Stimulated activated CD4-positive, alpha-beta T cell treated with anti-CD3 and anti-CD28 coated beads, TNF-alpha, amount 100 ng/mL, for 4 hours (primary cell): Measurements from ENCODE around the gene SHF.
A peak's percentile ranks its signal among the peaks of the same experiment; 100 is the strongest.
"Not testable (repeated sequence)": the region's sequence is repeated elsewhere in the genome, so short reads cannot be mapped to it uniquely, and the experiment has no call there.

Source experiments
- DNase-seq, 3 experiments: peaks; one replicate each; pipeline ENCODE4 v3.0.0-alpha.2; 2020; ENCODE audit warnings: low read depth in 3 of 3

The SHF gene, protein sequence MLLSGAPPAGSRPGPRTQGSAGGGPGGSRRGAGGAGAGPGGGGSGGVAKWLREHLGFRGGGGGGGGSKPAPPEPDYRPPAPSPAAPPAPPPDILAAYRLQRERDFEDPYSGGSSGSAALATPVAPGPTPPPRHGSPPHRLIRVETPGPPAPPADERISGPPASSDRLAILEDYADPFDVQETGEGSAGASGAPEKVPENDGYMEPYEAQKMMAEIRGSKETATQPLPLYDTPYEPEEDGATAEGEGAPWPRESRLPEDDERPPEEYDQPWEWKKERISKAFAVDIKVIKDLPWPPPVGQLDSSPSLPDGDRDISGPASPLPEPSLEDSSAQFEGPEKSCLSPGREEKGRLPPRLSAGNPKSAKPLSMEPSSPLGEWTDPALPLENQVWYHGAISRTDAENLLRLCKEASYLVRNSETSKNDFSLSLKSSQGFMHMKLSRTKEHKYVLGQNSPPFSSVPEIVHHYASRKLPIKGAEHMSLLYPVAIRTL

DNA sequence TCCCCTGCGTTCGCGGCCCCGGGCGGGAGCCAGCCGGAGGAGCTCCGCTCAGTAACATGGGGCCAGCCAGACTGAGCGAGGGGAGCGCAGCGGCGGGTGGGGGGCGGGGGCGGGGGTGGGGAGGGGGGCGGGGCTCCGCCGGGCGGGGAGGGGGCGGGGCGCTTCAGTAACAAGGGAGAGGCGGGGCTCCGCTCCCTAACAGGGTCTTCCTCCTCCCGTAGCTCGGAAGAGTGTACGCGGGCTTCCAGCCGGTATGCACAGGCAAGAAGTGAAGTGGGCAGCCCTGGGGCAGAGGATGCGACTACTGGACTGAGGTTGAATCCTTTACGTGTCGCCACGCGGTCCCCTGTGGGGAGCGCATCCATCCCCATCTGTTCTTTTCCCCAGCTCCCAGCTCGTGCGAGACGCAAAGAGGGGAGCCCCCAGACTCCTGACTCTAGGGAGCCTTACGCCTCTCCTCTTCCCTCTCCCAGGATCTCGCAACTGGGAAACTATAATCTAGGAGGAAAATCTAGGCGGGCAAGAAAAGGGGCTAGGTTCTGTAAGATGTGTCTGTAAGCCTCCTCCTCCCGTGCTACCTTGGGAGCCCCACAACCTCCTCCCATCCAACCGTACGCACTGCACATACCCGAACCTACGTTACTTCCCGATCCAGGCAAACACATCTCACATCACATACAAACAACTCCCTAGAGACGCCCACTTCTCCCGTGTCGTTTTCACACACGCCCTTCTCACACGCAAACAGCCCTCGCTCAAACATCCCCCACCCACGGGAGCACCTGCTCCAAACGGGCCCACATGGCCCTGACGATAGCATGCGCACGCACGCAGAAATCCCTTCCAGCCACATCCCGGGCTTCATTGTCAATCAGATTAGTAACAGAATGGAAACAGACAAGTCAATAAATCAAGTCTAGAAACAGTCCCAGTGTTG, at the start of gene SHF:
TSS of gene SHF (minus strand) at position 73 of the 937 bp plus-strand sequence. CDS start at position 58, 15 bp downstream.
- DNase-seq: peak; percentile 60 to 80 (median 77)

DNA sequence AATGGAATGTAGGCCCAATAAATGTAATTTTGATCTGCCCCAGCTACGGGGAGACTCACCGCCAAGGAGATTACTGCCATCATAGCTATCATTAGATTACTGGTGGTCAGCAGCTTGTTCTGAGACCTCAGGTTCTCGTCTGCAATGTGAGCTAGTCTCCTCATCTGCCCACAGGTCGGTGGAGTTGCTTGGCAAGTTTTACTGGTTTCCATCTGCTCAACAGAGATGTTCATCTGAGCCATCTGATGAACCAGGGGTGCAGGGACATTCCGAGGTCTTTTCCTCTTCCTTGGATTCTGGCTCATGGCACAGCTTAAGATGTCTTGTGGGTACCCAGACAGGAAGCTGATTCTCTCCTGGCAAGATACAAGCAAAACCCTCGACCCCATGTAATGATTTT, 49.0 kb upstream of the SHF start:
- DNase-seq: not testable (repeated sequence)

DNA sequence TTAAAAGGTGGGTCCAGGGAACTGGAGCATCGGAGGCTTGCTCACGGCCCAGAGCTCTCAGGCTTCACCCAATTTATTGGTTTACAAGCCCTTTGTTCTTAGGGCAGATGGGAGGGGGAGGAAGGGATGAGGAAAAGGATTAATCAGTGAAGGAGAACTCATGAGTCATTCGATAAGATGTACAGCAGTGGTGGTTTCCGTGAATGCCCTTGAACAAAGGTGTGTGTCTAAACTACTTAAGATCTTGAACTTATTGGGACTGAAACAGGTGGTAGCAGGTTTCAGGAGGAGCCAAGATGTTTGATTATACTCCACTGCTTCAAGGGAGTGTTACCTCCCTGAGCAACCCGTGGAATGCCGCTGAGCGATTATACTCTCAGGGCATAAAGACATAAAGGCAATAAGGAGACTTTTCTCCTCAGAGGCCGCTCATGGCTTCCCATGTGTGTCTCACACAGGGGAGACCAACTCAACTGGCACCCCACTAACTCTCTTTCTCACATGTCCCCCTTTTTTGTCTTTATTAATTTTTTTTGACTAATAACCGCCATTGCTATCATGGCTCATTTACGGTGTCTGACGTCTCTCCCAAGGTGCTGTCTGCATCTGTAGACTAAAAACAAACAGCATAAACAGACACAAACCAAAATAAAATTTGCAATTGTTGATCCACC, 46.9 kb upstream of the SHF start:
- DNase-seq: no peak

DNA sequence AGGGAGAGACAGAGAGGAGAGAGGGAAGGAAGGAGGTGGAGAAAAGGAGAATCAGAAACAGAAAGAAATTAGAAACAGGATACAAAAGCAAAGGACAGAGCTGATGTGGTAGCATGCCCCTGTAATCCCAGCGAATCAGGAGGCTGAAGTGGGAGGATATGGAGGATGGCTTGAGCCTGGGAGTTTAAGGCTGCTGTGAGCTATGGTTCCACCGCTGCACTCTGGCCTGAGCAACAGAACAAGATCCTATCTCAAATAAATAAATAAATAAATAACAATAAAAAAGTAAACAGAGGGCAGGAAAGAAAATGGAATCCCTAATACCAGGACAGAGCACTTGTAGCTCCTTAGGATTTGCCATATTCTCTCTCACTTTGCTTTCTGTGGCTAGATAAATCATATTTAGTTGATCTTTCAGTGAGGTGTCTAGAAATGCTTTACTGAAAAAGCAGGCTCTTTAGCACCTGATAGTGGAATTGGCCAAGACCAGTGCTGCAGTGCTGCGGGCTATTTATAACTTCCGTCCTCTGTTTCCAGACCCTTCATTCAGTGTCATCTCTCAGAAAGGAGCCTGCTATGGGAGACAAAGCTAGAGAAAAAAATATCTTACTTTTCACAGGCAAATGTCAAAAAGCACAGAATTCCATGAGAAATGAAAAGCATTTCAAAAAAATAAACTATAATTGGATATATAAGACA, 44.2 kb upstream of the SHF start:
- DNase-seq: no peak

DNA sequence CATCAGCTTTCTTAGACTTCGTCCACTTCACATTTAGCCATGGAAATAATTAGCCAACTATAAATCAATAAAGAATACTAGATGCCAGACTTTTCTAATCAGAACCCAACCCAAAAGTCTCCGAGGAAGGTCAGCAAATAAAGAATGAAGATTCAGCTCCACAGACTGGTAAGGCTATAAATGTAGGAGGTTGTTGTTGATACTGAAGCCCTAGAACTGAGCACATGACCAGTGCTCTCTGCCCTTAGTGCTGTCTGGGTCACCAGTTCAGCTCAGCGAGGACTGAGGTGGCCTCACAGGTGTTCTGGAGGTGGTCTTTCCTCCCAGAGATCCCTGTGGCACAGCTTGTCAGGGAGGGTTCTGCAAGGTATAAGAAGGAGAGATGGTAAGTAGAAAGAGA, 43.4 kb upstream of the SHF start:
- DNase-seq: no peak

DNA sequence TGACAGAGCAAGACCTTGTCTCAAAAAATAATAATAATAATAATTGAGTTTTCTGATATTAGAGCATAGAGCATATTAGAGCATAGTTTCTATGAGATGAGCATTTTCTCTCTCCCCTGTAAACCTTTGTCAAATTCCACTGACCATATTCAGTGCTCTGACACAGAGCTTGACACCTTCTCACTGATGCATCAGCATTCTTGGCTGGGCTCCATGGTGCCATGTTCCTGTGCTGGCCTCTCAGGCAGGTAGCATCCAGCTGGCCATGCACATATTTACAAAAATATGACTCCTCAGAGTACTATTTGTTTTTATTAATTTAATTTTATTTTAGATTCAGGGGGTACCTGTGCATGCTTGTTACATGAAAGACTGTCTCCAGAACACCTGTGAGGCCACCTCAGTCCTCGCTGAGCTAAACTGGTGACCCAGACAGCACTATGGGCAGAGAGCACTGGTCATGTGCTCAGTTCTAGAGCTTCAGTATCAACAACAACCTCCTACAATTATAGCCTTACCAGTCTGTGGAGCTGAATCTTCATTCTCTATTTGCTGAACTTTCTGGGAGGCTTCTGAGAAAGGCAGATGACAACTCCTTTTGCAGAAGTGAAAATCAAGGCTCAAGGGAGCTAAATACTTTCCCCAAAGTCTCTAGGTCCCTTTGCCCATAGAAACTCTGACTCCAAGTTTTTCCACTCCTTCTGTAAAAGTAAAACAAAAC, 42.6 kb upstream of the SHF start:
- no peak for DNase-seq

DNA sequence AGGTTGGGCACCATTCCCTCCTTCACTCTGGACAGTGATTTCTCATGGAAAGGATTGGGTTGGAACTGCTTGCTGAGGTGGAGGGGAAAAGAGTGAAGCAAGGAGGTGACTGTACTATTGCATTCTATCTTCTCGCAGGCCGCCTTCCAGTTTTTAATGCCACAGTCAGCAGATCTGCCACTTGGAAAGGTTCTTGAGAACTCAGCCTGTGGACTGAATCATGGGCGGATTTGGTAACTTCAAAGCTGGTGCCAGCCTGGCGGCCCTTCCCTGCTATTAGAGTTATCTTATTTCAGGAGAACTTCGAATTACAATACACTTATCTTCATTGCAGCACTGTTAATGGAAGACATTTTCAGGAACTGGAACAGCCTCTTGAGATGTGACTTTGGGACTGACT, 41.2 kb upstream of the SHF start:
- no peak for DNase-seq

DNA sequence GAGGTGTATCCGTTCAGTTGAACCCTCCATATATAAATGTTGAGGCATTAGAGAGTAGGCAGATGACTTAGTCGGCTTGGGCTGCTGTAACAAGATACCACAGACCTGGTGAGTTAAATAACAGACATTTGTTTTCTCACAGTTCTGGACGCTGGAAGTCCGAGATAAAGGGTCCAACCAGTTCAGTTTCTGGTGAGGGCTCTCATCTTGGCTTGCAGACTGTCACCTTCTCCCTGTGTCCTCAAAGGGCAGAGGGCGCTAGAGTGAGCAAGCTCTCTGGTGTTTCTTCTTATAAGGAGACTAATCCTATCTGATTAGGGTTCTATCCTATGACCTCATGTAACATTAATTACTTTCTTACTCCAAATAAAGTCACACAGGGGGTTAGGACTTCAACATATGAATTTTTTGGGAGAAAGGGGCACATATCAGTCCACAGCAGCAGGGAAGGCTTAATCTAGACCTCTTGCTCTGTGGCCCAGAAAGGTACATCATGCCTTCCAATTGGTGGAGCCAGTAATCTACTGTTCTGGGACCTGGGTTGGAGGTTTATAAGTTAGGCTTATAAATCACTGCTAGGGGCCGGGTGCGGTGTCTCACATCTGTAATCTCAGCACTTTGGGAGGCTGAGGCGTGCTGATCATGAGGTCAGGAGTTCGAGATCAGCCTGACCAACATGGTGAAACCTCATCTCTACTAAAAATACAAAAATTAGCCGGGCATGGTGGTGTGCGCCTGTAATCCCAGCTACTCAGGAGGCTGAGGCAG, 37.9 kb upstream of the SHF start:
- DNase-seq: no peak

DNA sequence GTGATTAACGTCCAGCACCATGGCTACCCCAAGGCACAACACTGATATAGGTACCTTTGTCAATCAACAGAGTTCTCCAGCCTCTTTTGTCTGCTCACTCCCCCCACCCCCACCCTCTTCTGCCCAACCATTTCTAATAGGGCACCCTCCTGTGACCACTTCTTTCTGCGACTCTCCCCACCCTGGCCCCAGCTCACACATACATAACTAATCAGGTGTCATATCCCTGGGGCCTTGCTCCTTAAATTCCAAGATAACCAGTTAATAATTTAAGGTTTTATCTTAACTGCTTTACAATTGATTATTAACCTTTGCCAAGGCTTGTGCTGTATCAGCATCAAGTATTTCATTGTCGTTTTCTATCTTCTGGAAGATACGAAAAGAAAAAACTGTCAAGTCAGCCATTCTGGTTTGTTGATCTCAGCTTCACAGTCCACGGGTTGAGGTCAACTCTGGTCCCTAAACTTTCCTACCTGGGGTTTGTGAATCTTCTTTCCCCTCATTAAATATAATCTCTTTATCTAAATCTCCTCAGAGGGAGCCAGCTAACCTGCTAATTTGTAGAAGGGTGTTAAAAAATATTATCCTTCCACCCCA, 37.0 kb upstream of the SHF start:
- no peak for DNase-seq

DNA sequence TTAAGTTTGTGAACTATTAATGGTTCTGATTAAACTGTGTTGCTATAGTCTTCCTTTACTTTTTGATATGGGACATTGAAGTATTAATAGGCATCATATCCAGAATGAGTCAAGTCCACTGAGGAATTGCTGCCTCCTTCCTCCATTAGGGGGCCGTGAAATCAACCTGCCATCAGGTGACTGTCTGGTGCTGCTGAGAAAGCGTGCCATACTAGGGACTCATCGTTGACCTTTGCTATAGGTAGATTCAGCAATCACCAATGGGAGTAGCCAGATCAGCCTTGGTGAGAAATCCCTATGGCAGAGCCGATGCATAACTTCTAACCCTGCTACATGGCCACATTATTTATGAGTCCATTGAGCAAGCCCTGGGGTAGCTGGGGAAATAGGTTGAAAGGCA, 34.2 kb upstream of the SHF start:
- DNase-seq: no peak

DNA sequence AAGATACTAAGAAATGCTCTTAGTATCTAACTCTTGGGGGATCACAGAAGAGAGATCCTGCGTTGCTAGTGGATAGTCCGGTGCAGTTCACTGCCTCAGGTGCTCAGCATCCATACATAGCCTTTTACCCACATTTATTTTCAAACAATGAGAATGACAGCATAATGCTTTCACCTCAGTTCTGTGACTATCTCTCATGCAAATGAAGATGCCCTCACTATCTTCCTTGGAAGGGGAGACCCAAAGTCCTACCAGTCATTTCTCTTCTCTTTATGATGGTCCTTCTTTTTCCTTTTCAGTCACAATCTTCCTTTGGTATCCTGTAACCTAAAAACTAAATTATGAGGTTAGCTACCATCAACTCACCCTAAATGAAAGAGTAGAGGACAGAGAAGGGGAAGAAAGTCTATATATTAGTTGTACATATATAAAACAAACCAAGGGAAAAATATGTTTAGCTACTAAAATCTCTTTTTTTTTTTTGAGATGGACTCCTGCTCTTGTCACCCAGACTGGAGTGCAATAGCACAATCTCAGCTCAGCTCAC, 33.4 kb upstream of the SHF start:
- no peak for DNase-seq

DNA sequence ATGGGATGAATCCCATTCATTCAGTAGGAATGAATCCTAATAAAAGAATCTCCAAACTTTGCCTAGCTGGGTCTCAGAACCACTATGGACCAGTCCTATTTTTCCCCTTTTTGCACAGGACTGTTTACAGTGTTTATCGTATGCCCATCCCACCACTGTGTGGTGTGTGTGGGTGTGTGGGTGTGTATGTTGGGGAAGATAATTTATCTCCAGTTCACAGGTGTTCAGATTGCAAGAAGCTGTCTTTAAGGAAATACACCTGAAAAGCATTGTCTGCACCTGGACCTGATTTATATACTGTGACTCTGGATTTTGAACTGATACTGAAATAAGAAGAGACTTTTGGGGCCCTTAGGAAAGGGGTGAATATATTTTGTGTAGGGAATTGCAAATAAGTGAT, 24.7 kb upstream of the SHF start:
- DNase-seq: no peak

DNA sequence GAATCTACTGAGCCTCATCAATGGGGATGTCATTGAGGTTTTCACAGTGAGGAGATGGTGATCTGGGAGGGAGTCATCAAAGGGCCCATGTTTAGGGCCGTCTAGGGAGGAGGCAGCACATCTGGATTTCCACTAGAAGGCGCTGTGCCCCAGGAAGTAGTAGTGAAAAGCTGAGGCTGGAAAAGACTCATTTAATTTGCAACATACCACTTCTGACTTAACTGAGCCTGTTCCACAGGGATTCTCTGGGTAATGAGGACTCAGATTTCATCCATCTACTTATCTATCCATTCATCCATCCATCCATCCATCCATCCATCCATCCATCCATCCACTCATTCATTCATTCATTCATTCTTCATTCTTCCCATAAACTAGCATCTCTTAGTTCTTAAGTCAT, 17.4 kb upstream of the SHF start:
- no peak for DNase-seq

DNA sequence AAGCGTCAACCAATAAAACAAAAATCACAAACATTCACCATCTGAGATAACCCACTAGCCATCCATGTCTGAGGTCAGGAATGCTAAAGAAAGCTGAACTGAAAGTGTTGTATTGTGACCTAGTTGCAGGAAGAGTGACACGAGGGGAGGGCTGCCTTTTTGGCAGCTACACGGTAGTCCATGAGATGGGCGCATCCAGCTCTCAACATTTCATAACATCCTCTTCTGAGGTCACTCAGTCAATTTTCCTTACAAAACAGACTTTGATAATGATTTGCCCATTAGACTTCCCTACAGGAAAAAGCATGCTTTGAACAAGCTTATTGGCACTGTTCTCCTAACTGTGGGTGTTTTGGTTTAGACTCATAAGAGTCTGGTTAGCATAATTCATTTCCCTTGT, 15.4 kb upstream of the SHF start:
- no peak for DNase-seq

DNA sequence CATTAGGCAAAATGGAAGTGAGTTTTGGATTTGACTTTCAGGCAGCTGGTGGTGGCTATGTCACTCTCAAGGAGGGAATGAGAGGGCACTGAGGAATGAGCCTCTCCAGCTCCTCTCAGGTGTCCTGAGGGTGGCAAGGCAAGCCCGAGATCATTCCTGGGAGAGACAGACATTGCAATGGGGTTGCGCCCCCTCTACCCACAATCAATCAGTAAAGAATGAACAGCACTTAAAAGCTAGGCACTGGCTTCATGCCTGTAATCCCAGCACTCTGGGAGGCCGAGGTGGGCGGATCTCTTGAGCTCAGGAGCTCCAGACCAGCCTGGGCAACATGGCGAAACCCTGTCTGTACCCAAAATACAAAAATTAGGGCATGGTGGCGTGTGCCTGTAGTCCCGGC, 14.1 kb upstream of the SHF start:
- no peak for DNase-seq

DNA sequence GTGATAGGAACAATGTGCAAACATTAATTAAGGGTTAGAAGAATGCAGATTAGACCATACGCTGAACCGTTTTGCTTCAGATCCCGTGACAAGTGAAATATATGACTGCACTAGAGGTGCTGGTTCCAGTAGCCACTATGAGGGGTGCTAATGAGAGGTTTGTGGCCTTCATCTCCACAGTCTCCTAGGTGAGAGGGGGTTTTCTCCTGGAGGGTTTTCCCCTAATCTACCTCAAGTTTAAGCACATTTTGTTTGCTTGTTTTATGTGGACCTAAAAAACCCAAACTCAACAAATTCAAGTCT, 13.7 kb upstream of the SHF start:
- no peak for DNase-seq

DNA sequence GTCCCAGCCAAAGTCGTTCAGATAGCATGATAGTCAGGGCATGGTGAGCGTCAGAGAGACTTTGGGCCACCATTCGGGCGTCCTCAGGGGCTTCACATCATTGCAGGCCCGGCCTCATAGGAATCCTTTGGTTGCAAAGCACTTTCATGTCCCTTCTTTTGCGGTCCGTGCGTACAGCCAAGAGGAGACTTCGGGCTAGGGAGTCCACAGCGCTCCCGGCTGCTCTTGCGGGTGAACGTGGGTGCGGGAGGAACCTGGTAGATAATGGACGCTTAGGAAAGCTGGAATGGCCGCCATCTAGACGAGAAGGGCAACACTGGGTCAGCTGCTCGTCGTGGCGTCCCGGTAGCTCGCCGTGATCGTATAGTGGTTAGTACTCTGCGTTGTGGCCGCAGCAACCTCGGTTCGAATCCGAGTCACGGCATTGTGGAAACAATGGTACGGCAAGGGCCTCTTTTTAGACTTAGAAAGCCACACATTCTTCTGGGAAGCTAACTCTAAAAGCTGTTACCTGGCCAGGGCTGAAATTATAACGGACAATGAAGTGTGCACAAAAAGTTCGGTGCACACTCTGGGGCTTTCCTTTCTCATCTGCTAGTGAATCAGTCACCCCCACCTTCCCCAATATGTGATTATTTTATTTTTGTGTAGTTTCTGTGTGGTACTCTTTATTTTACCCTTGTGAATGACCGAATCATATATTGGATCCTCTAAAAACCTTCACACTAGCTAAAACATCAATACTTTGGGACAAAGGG, 13.2 kb upstream of the SHF start:
- peak; percentile 50 to 82 (median 61) for DNase-seq

DNA sequence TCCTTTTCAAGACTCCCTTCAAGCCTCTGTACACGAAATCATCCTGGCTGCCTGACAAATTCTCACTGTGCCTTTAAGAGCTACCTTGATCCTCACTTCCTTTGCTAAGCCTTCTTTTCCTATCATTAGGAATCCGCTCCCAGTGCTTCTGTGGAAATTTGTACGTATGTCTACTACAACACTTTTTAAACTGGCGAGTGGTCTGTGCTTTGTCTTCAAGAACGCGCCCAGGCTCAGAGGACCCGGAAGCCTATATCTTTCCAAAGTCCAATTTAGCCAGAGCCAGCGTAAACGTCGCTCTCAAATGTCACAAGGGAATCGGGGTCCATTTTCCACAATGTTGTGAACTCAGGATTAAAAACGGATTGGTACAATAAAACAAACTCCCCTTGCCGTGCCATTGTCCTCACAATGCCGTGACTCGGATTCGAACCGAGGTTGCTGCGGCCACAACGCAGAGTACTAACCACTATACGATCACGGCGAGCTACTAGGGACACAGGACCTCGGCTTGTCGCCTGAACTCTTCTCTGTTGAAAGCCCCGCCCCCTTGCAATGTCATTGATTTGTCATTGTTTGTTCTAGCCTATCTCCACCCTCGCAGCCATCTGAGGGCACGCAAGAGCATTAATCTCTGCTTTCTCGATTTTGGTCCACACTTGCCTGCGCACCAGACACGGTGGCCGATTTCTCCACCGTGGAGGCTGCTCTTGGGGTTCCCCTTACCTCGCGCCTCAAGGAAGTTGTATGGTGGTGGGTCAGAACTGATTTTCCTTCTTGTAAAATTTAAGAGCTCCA, 12.4 kb upstream of the SHF start:
- DNase-seq: peak; percentile 94 to 99 (median 98)
